Middle frontal gyrus (tissue), 1 donor: ENCODE measurements around the gene HOXD9.

Experiments
- DNase-seq: peaks from one replicate; pipeline ENCODE4 v3.0.0-alpha.2; 2015; ENCODE audit warnings: low spot score; ENCODE audit errors: extremely low spot score

The HOXD9 gene

DNA sequence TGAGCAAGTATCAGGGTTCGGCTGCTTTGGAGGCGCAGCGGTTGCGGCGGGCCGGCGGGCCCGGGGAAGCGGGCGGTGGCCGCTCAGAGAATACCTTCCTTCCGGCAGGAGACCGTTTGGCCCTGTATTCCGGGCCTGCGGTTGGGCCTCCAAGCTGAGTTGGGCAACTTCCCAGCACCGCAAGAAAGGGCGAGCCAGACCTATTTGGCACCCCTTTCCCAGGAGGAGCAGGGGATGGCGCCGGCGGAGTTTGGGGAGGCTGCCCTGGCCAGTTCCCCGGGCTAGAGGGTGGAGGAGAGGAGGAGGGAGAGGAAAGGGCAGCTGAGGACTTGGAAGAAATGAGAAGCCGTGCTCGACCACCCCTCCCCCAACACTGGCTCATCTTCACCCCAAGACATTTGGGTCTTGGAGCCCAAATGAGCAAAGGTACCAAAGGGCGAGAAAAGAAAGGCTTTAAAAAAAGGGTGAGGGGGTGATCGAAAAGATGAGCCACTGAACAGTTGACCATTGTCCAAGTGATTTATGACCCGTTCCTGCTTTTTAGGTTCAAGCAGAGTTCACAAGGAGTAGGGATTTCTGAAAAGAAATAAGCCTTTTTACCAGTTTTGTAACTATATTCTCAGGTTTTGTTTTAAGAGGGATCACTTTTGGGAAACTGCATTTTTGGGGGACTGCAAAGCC, 43.0 kb downstream of the HOXD9 start:
- DNase-seq = no peak

- no peak for DNase-seq
These were observed 43.8 kb downstream of the HOXD9 start for GRCh38 chr2:176166272-176166671.

DNA sequence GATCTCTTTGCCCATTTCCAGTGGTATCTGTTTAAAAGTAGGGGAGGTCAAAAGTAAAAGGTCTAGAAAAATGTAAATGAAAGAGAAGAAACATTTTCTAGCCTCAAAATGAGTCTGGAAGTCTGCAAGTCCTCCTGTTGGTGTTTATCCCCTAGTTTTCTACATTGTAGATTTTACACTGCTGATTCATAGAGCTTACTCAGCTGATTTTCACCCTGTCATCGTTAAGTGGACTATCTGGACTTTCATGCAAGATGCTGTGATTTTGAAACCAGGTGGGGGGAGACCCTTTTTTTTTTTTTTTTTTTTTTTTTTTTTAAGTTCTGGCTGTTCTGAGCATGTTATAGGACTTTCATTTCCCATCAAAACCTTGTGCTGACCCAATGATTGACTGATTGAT, 44.9 kb downstream of the HOXD9 start:
- DNase-seq = no peak

DNA sequence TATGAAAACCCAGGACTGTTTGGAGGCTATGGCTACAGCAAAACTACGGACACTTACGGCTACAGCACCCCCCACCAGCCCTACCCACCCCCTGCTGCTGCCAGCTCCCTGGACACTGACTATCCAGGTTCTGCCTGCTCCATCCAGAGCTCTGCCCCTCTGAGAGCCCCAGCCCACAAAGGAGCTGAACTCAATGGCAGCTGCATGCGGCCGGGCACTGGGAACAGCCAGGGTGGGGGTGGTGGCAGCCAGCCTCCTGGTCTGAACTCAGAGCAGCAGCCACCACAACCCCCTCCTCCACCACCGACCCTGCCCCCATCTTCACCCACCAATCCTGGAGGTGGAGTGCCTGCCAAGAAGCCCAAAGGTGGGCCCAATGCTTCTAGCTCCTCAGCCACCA, 46.7 kb downstream of the HOXD9 start:
- DNase-seq = no peak

GRCh38 chr2:176169711-176170110, 47.2 kb downstream of the HOXD9 start:
- no peak for DNase-seq

GRCh38 chr2:176170602-176171305, 48.2 kb downstream of the HOXD9 start:
- no peak for DNase-seq

GRCh38 chr2:176171351-176172006, 49.0 kb downstream of the HOXD9 start:
- no peak for DNase-seq

DNA sequence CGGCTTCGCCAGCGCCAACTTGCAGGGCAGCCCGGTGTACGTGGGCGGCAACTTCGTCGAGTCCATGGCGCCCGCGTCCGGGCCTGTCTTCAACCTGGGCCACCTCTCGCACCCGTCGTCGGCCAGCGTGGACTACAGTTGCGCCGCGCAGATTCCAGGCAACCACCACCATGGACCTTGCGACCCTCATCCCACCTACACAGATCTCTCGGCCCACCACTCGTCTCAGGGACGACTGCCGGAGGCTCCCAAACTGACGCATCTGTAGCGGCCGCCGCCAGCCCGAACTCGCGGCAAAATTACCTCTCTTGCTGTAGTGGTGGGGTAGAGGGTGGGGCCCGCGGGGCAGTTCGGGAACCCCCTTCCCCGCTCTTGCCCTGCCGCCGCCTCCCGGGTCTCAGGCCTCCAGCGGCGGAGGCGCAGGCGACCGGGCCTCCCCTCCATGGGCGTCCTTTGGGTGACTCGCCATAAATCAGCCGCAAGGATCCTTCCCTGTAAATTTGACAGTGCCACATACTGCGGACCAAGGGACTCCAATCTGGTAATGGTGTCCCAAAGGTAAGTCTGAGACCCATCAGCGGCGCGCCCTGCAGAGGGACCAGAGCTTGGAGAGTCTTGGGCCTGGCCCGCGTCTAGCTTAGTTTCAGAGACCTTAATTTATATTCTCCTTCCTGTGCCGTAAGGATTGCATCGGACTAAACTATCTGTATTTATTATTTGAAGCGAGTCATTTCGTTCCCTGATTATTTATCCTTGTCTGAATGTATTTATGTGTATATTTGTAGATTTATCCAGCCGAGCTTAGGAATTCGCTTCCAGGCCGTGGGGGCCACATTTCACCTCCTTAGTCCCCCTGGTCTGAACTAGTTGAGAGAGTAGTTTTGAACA, 49.7 kb downstream of the HOXD9 start:
- DNase-seq = no peak

DNA sequence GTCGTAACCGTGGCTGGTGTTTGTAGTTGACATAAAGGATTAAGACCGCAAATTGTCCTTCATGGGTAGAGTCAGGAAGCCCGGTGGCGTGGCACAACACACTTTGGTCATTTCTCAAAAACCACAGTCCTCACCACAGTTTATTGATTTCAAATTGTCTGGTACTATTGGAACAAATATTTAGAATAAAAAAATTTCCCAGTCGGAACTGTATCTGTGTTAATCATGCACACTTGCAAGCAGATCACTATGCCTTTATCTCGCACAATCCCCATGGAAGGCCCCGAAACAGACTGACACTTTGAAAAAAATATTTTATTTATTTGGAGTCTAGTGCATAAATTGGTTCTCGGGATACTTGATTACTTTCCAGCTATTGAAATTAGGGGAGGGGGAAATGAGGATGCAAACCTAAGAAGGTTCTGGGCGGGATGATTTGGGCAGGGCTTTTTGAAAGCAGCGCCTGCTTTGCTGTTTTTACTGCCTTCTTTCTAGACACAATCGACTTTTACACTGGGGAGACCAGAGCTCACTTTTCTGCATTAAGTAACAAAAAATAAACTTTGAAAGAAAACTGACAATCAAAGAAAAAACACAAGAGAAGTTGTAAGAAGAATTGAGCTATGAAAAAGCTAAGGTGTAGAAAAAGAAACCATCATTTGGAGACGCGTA, 50.5 kb downstream of the HOXD9 start:
- no peak for DNase-seq

DNA sequence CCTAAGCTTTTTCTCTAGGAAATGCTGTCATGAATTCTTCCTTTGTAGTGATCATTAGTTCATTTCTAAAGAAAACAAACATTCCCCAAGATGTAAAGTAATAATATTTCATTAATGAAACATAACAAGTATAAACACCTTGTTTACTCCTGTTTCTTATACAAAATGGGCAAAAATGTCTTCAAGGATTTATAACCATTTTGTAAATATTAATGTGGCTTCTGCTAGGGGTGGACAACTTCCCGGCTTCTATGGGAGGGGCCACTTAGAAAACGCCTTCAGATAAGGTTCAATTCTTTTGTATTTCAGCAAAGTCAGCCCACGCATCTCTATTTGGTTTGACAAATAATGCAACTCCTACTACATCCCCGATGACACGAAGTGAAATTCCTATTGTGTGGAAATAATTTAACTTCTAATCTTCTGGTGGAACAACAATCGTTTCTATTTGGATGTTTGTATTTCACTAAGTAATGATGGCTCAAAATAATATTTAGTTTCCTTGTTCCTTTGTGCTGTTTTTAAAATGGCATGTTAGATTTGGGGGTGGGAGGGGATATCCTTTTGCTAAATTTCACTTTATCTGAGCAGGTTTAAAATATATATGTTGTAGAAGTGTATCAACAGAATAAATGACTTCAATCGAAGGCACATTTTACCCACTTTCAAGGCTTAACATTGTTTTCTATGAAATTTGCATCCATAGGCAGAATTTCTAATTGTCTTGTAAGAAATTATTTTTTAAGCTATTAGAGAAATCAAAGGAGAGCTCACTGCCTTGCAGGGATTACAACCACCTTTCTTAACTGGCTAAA, 51.3 kb downstream of the HOXD9 start:
- no peak for DNase-seq

GRCh38 chr2:176174382-176174823, 51.9 kb downstream of the HOXD9 start:
- no peak for DNase-seq
